ENCODE data around the gene IFNK.
A peak's percentile ranks its signal among the peaks of the same experiment; 100 is the strongest.

Gene IFNK

DNA sequence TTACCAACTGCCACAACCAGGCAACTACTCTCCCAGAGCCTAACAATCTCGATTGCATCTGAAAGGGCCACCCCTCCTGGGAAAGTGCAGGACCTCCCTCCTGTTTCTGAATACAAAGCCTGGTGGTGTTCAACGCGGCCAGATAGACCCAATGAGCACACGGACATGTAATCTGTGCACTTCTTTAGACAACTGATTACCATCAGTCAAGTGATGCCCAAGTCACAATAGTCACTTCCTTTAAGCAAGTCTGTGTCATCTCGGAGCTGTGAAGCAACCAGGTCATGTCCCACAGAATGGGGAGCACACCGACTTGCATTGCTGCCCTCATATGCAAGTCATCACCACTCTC, 48.5 kb downstream of the IFNK start:
- Histone ChIP-seq H3K9me3 (ENCODE audit: insufficient read depth, low read length) (no peaks in the 10 kb centered on the region; the same call in 1 of the 2 replicates), H3K4me1 (ENCODE audit: insufficient read depth, insufficient read length) (no peaks in the 10 kb centered on the region), H3K36me3 (ENCODE audit: insufficient read depth, insufficient read length, low read length) (no peaks in the 10 kb centered on the region), H3K9ac (ENCODE audit: insufficient read length, low read depth) (peak overlapping the region; percentile 94), H3K27me3 (ENCODE audit: insufficient read depth, insufficient read length) (peaks cover 12% of the 10 kb centered on the region), H3K4me3 (ENCODE audit: insufficient read length, low read depth) (peak overlapping the region; percentile 89)
- peak; percentile 57 for DNase-seq (ENCODE audit: low read depth, low spot score)
- no peak for TF ChIP-seq SUZ12 (IDR thresholded peaks at IDR 0.05; ENCODE audit: extremely low read depth, insufficient read depth, insufficient read length)
- TF ChIP-seq YY1 (IDR thresholded peaks at IDR 0.05; ENCODE audit: insufficient read depth, insufficient read length): no peak
- no peak for TF ChIP-seq ZNF274 (IDR thresholded peaks at IDR 0.05; ENCODE audit: low read depth, low read length)

DNA sequence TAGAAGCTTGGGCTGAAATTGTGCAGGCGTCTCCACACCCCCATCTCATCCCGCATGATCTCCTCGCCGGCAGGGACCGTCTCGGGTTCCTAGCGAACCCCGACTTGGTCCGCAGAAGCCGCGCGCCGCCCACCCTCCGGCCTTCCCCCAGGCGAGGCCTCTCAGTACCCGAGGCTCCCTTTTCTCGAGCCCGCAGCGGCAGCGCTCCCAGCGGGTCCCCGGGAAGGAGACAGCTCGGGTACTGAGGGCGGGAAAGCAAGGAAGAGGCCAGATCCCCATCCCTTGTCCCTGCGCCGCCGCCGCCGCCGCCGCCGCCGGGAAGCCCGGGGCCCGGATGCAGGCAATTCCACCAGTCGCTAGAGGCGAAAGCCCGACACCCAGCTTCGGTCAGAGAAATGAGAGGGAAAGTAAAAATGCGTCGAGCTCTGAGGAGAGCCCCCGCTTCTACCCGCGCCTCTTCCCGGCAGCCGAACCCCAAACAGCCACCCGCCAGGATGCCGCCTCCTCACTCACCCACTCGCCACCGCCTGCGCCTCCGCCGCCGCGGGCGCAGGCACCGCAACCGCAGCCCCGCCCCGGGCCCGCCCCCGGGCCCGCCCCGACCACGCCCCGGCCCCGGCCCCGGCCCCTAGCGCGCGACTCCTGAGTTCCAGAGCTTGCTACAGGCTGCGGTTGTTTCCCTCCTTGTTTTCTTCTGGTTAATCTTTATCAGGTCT, 49.0 kb downstream of the IFNK start, which contains the start of gene C9orf72:
TSS of gene C9orf72 (minus strand) at position 564 of the 716 bp plus-strand sequence. CDS start 6,361 bp downstream, outside the sequence.
- DNase-seq (ENCODE audit: low read depth, low spot score): peak; percentile 23
- no peaks in the 10 kb centered on the region for H3K4me1 ChIP-seq (ENCODE audit: insufficient read depth, insufficient read length)
- H3K27me3 ChIP-seq (ENCODE audit: insufficient read depth, insufficient read length): peaks cover 12% of the 10 kb centered on the region
- TF ChIP-seq SUZ12 (IDR thresholded peaks at IDR 0.05; ENCODE audit: extremely low read depth, insufficient read depth, insufficient read length): no peak
- no peak for TF ChIP-seq ZNF274 (IDR thresholded peaks at IDR 0.05; ENCODE audit: low read depth, low read length)
- no peak for TF ChIP-seq YY1 (IDR thresholded peaks at IDR 0.05; ENCODE audit: insufficient read depth, insufficient read length)
- H3K9me3 ChIP-seq (ENCODE audit: insufficient read depth, low read length): peaks cover 2% of the 10 kb centered on the region
- peak within 1 kb of the TSS; percentile 94 for H3K9ac ChIP-seq (ENCODE audit: insufficient read length, low read depth)
- H3K4me3 ChIP-seq (ENCODE audit: insufficient read length, low read depth): peak within 1 kb of the TSS; percentile 89
- no peaks in the 10 kb centered on the region for H3K36me3 ChIP-seq (ENCODE audit: insufficient read depth, insufficient read length, low read length)

DNA sequence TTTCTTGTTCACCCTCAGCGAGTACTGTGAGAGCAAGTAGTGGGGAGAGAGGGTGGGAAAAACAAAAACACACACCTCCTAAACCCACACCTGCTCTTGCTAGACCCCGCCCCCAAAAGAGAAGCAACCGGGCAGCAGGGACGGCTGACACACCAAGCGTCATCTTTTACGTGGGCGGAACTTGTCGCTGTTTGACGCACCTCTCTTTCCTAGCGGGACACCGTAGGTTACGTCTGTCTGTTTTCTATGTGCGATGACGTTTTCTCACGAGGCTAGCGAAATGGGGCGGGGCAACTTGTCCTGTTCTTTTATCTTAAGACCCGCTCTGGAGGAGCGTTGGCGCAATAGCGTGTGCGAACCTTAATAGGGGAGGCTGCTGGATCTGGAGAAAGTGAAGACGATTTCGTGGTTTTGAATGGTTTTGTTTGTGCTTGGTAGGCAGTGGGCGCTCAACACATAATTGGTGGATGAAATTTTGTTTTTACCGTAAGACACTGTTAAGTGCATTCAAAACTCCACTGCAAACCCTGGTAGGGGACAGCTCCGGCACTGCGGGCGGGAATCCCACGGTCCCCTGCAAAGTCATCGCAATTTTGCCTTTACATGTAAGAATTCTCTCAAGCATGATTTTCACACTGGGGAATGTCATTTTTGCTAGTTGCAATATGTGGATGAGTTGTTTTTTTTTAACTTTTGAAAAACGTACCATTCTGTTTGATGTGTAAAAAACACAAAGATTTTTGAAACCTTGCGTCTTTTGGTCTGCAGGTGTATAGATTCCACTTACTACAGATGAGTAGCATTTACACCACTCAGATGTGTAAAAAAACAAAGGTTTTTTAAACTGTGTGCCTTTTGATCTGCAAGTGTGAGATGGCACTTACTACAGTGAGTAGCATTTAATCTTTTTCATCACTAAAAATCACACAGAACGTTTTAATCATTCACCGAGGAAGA, 49.8 kb downstream of the IFNK start:
- no peaks in the 10 kb centered on the region for H3K36me3 ChIP-seq (ENCODE audit: insufficient read depth, insufficient read length, low read length)
- H3K27me3 ChIP-seq (ENCODE audit: insufficient read depth, insufficient read length): peaks cover 12% of the 10 kb centered on the region

More for the DNA sequence above, 49.8 kb downstream of the IFNK start:
- TF ChIP-seq YY1 (IDR thresholded peaks at IDR 0.05; ENCODE audit: insufficient read depth, insufficient read length) (peak; percentile 56), SUZ12 (IDR thresholded peaks at IDR 0.05; ENCODE audit: extremely low read depth, insufficient read depth, insufficient read length) (no peak), ZNF274 (IDR thresholded peaks at IDR 0.05; ENCODE audit: low read depth, low read length) (no peak)
- H3K4me1 ChIP-seq (ENCODE audit: insufficient read depth, insufficient read length): no peaks in the 10 kb centered on the region
- peaks cover 6% of the 10 kb centered on the region for H3K9me3 ChIP-seq (ENCODE audit: insufficient read depth, low read length)
- peak overlapping the region; percentile 82 for H3K9ac ChIP-seq (ENCODE audit: insufficient read length, low read depth)
- peak; percentile 97 for DNase-seq (ENCODE audit: low read depth, low spot score)
- peak overlapping the region; percentile 66 for H3K4me3 ChIP-seq (ENCODE audit: insufficient read length, low read depth)

All from NT2/D1 (cell line).